Activated CD4-positive, alpha-beta memory T cell treated with anti-CD3 and anti-CD28 coated beads, Interleukin-2, amount 10 ng/mL, durations not matched to agents 7 days and 5 days (primary cell): ENCODE results near the gene ADAM22. TPM values are rescaled to one million over a fixed set of nuclear protein-coding genes. Genes with fewer than 3 reads are reported as not detected.

Experiments
- CTCF ChIA-PET: fragments of 350-600 bp; sonication (Branson Sonifier 250); formaldehyde crosslinking; loops from one replicate; lab custom pipeline; 2021; ENCODE audit warnings: antibody characterized with exemption, inconsistent platforms; lab: Charles Lee
- POLR2A ChIA-PET: fragments of 350-600 bp; sonication (Branson Sonifier 250); formaldehyde crosslinking; loops from one replicate; lab custom pipeline; 2021; ENCODE audit warnings: antibody characterized with exemption; lab: Charles Lee
- DNase-seq: peaks from one replicate; pipeline ENCODE4 v3.0.0-alpha.2; 2020
- H3K27ac Mint-ChIP-seq: one replicate; pipeline ENCODE4 v1.8.0; 2021; ENCODE audit warnings: mild to moderate bottlenecking, mixed read lengths
- H3K27me3 Mint-ChIP-seq: one replicate; pipeline ENCODE4 v1.8.0; 2021; ENCODE audit warnings: mixed read lengths
- H3K36me3 Mint-ChIP-seq: one replicate; pipeline ENCODE4 v1.8.0; 2021; ENCODE audit warnings: low read depth, mixed read lengths
- H3K4me1 Mint-ChIP-seq: one replicate; pipeline ENCODE4 v1.8.0; 2021; ENCODE audit warnings: mixed read lengths
- H3K4me3 Mint-ChIP-seq: one replicate; pipeline ENCODE4 v1.8.0; 2021; ENCODE audit warnings: mild to moderate bottlenecking, mixed read lengths
- H3K9me3 Mint-ChIP-seq: one replicate; pipeline ENCODE4 v1.8.0; 2021; ENCODE audit warnings: mixed read lengths
- total RNA-seq, 2 experiments: library from RNA; stranded (reverse); gene quantifications; one replicate each; pipeline ENCODE4 v1.2.3, GENCODE V29; 2021

Gene ADAM22
- total RNA-seq, 2 experiments from 2014 or later: 1.1 to 1.5 TPM

DNA sequence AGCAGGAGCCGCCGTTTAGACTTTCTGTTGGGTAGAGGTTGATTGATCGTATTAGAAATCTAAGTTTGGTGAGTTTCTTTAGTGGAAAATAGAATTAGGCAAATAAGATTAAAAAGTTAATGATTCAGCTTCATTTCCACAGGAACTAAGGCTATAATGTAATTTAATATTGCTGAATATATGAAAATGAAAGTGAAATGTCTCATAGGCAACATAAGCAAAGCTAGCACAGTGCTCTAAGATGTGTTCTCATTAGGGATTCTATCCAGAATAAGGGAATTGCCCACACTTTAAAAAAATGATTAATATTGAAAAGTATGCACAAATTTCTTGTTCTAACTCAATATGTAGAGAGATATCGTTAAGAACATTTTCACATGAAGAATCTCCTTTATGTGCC, 238.8 kb downstream of the ADAM22 start:
- ChIA-PET POLR2A (no interaction called here), CTCF (no interaction called here)
- H3K9me3 Mint-ChIP-seq: no peaks in the 10 kb centered on the region
- no peak overlapping the region for H3K4me3 Mint-ChIP-seq
- H3K27ac Mint-ChIP-seq: no peak overlapping the region
- H3K27me3 Mint-ChIP-seq: no peaks in the 10 kb centered on the region
- H3K4me1 Mint-ChIP-seq: no peaks in the 10 kb centered on the region
- no peaks in the 10 kb centered on the region for H3K36me3 Mint-ChIP-seq
- DNase-seq: no peak

DNA sequence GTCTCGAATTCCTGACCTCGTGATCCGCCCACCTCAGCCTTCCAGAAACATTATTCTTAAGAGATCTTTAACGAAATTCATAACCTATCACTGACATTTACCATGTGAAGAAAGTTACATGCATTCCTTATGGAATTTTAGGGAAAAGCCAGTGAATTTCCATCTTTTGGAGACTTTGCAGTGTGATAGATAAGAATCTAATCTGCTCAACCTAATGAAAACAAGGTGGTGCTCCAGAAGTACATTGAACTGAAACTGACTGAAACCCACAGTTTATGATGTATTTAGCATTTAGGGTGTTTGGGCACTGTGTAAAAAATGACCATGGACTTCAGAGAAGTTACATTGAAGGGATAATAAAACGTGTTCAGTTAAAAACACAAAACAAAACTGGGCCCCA, 242.1 kb downstream of the ADAM22 start:
- no peak overlapping the region for H3K4me3 Mint-ChIP-seq
- no peaks in the 10 kb centered on the region for H3K4me1 Mint-ChIP-seq
- CTCF ChIA-PET: no interaction called here
- POLR2A ChIA-PET: no interaction called here
- H3K9me3 Mint-ChIP-seq: no peaks in the 10 kb centered on the region
- no peaks in the 10 kb centered on the region for H3K27me3 Mint-ChIP-seq
- H3K27ac Mint-ChIP-seq: no peak overlapping the region
- no peaks in the 10 kb centered on the region for H3K36me3 Mint-ChIP-seq
- no peak for DNase-seq

DNA sequence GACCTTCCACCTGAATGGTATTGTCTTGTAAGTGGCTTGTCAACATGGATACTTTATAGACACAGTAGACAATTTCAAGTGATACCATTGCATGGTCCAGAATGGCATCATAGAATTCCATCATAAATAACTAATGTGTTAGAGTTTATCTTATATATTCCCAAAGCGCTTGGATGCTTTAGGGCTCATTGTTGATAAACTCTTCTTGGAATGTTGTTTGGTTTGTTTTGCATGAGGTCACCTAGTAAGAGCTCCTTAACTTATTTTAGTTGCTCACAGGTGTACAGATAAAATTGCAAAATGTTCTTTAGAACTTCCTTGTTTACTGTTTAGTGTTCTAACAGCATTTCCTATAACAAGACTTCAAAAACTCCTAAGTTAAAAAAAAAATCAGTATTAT, 249.0 kb downstream of the ADAM22 start:
- Mint-ChIP-seq H3K27ac (no peak overlapping the region), H3K27me3 (no peaks in the 10 kb centered on the region), H3K9me3 (no peaks in the 10 kb centered on the region), H3K4me1 (peaks cover 4% of the 10 kb centered on the region), H3K4me3 (no peak overlapping the region), H3K36me3 (no peaks in the 10 kb centered on the region)
- POLR2A ChIA-PET: no interaction called here
- CTCF ChIA-PET: no interaction called here
- DNase-seq: no peak

GRCh38 chr7:88184848-88185304, 250.8 kb downstream of the ADAM22 start:
- Mint-ChIP-seq H3K27me3 (no peaks in the 10 kb centered on the region), H3K4me3 (no peak overlapping the region), H3K9me3 (no peaks in the 10 kb centered on the region), H3K27ac (no peak overlapping the region), H3K4me1 (peaks cover 4% of the 10 kb centered on the region), H3K36me3 (no peaks in the 10 kb centered on the region)
- CTCF ChIA-PET: no interaction called here
- peak; percentile 21 for DNase-seq
- POLR2A ChIA-PET: no interaction called here

DNA sequence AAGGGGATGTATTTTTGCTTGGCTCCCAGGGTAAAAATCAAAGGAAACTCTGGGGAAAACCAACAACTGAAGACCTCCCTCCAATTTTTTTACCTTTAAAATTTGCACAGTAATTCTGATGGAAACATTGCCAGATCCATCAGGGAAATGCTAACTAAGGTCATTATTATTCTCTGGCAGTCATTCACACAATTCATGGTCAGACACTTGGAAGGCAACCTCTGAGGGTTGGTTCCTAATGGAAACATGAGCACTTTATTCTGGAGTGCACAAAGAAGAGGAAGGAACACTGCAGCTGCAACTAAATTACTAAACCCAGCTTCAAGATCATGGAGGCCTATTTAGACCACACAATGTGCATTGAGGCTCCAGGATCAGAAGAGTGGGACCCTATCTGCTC, 251.6 kb downstream of the ADAM22 start:
- Mint-ChIP-seq H3K4me1 (peaks cover 4% of the 10 kb centered on the region), H3K4me3 (no peak overlapping the region), H3K36me3 (no peaks in the 10 kb centered on the region), H3K9me3 (no peaks in the 10 kb centered on the region), H3K27ac (no peak overlapping the region), H3K27me3 (no peaks in the 10 kb centered on the region)
- no peak for DNase-seq
- CTCF ChIA-PET: no interaction called here
- POLR2A ChIA-PET: no interaction called here

- DNase-seq: no peak
- Mint-ChIP-seq H3K9me3 (no peaks in the 10 kb centered on the region), H3K36me3 (no peaks in the 10 kb centered on the region), H3K27ac (no peak overlapping the region), H3K27me3 (no peaks in the 10 kb centered on the region), H3K4me3 (no peak overlapping the region), H3K4me1 (no peaks in the 10 kb centered on the region)
- ChIA-PET POLR2A (no interaction called here), CTCF (no interaction called here)
Observed at GRCh38 chr7:88191911-88192310, 257.9 kb downstream of the ADAM22 start.

DNA sequence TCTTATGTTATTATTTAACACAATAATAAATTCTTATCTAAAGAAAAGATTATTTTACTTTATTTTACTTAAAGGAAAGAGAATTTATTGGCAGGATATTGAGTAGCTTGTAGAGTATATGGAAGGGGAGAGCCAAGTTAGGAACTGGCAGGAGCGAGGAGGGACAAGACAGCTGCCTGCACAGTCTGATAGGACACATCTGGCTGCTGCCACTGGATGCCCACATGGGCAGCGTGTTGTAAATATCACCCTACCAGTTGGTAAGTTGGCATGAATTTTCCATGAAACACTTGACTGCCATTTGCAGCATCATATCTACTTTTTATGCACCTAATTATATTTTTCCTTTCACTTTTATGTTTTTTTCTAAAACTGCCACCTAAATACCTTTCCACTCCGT, 266.2 kb downstream of the ADAM22 start:
- Mint-ChIP-seq H3K4me3 (no peak overlapping the region), H3K36me3 (peaks cover 22% of the 10 kb centered on the region), H3K4me1 (peaks cover 7% of the 10 kb centered on the region), H3K27ac (no peak overlapping the region), H3K9me3 (no peaks in the 10 kb centered on the region), H3K27me3 (no peaks in the 10 kb centered on the region)
- ChIA-PET CTCF (no interaction called here), POLR2A (no interaction called here)
- no peak for DNase-seq

- Mint-ChIP-seq H3K27ac (no peak overlapping the region), H3K27me3 (no peaks in the 10 kb centered on the region), H3K9me3 (no peaks in the 10 kb centered on the region), H3K36me3 (peaks cover 27% of the 10 kb centered on the region), H3K4me1 (peaks cover 7% of the 10 kb centered on the region), H3K4me3 (no peak overlapping the region)
- ChIA-PET CTCF (no interaction called here), POLR2A (no interaction called here)
- DNase-seq: no peak
Observed at GRCh38 chr7:88200789-88201188, 266.7 kb downstream of the ADAM22 start.

DNA sequence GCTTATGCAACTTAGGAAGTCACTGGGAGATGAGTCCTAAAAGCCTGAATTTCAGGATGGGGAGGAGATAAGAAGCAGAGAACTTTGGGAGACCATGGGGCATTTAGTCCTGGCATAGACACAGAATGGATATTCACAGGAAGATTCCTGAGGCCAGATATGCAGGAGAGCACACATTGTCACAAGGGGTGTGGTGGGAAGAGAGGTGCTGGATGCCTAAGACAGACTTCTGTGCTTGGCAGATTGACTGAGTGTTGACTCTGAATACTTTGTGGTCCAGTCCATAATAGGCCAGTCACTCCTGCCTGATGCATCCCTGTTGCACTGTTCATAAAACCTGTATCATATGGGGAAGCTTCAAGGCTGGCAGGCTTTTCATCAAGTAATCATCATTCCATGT, 267.3 kb downstream of the ADAM22 start:
- no peaks in the 10 kb centered on the region for H3K9me3 Mint-ChIP-seq
- DNase-seq: no peak
- H3K36me3 Mint-ChIP-seq: peaks cover 32% of the 10 kb centered on the region
- H3K4me3 Mint-ChIP-seq: no peak overlapping the region
- CTCF ChIA-PET: no interaction called here
- POLR2A ChIA-PET: interaction anchor here (2.1 kb wide), 1 partner anchor 20 kb away, joined by 6 read pairs; no protein-coding TSS in a partner anchor
- no peak overlapping the region for H3K27ac Mint-ChIP-seq
- no peaks in the 10 kb centered on the region for H3K27me3 Mint-ChIP-seq
- peaks cover 7% of the 10 kb centered on the region for H3K4me1 Mint-ChIP-seq

GRCh38 chr7:88202278-88202677, 268.2 kb downstream of the ADAM22 start:
- Mint-ChIP-seq H3K4me3 (no peak overlapping the region), H3K4me1 (peaks cover 9% of the 10 kb centered on the region), H3K9me3 (no peaks in the 10 kb centered on the region), H3K36me3 (peaks cover 40% of the 10 kb centered on the region), H3K27ac (no peak overlapping the region), H3K27me3 (no peaks in the 10 kb centered on the region)
- no peak for DNase-seq
- ChIA-PET POLR2A (interaction anchor here (2.1 kb wide), 1 partner anchor 19 kb away, joined by 6 read pairs; no protein-coding TSS in a partner anchor), CTCF (no interaction called here)

DNA sequence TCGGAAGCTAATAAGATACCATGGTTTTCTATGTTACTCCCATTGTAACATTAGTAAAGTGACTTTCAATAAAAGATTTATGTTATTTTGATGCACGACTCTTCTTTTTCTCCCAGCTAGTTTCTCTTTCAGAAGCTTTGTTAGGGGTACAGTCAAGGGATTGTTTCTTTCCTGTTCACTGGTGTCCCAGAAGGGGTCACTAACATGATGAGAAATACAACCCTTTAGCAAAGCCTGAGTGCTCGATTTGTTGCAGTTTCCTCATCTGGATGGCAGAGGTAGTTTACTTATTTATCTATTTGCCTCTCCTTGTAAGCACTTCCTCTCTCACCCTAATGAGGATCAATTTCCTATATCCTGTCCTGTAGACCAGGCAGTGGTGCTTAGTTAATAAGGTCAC, 268.7 kb downstream of the ADAM22 start:
- ChIA-PET CTCF (no interaction called here), POLR2A (interaction anchor here (2.1 kb wide), 1 partner anchor 18 kb away, joined by 6 read pairs; no protein-coding TSS in a partner anchor)
- no peak overlapping the region for H3K4me3 Mint-ChIP-seq
- H3K36me3 Mint-ChIP-seq: peaks cover 45% of the 10 kb centered on the region
- H3K27ac Mint-ChIP-seq: no peak overlapping the region
- H3K4me1 Mint-ChIP-seq: peaks cover 9% of the 10 kb centered on the region
- no peak for DNase-seq
- no peaks in the 10 kb centered on the region for H3K27me3 Mint-ChIP-seq
- H3K9me3 Mint-ChIP-seq: no peaks in the 10 kb centered on the region

DNA sequence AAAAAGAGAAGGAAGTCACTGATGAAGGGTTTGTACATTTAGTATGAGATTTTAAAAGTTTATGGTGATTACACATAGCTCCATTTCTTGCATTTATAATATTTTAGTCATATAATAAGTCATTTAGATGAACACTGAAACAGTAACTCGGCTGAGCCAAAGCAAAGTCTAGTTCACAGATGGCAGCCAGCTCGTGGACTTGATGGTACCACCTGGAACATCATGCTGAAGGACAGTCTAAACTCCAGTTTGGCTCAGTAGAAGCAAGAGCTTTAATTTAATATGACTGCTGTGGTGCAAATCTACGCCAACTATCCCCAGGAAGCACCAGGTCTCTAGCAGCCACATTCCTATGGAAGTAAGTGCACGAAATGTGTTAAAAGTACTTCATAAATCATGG, 269.4 kb downstream of the ADAM22 start:
- no peak for DNase-seq
- CTCF ChIA-PET: no interaction called here
- POLR2A ChIA-PET: interaction anchor here (0.7 to 2.1 kb wide), 2 partner anchors 9 to 18 kb away, joined by 3 to 6 read pairs; no protein-coding TSS in a partner anchor
- Mint-ChIP-seq H3K27ac (no peak overlapping the region), H3K4me3 (no peak overlapping the region), H3K36me3 (peaks cover 49% of the 10 kb centered on the region), H3K9me3 (no peaks in the 10 kb centered on the region), H3K4me1 (peaks cover 9% of the 10 kb centered on the region), H3K27me3 (no peaks in the 10 kb centered on the region)

DNA sequence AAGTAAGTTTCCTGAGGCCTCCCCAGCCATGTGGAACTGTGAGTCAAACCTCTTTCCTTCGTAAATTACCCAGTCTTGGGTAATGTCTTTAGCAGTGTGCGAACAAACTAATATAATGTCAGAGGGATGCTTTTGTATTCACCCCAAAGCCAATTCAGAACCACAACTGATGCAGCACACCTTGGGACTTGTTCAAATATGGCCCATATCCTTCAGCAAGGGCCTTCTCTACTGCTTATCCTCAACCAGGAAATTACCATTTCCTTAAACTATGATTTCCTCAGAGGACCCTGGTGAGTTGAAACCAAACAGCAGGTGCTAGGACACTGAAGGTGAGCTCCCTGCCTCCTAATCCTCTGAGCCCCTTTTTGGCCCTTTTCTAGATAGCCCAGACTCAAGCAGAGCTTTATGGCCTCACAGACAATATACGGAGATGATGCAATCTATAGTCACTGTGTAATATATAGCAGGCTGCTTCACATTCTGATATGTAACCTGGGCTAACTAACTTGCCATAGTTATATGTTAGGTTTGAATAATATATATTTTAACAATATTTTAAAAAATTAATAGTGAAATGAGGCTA, 270.6 kb downstream of the ADAM22 start:
- no peaks in the 10 kb centered on the region for H3K9me3 Mint-ChIP-seq
- peaks cover 60% of the 10 kb centered on the region for H3K36me3 Mint-ChIP-seq
- no peak for DNase-seq
- H3K4me1 Mint-ChIP-seq: peaks cover 9% of the 10 kb centered on the region
- POLR2A ChIA-PET: interaction anchor here (1.8 to 3.1 kb wide), 2 partner anchors 13 to 16 kb away, joined by 5 to 10 read pairs; no protein-coding TSS in a partner anchor
- H3K27me3 Mint-ChIP-seq: no peaks in the 10 kb centered on the region
- CTCF ChIA-PET: no interaction called here
- H3K4me3 Mint-ChIP-seq: no peak overlapping the region
- peak overlapping the region; percentile 47 for H3K27ac Mint-ChIP-seq

DNA sequence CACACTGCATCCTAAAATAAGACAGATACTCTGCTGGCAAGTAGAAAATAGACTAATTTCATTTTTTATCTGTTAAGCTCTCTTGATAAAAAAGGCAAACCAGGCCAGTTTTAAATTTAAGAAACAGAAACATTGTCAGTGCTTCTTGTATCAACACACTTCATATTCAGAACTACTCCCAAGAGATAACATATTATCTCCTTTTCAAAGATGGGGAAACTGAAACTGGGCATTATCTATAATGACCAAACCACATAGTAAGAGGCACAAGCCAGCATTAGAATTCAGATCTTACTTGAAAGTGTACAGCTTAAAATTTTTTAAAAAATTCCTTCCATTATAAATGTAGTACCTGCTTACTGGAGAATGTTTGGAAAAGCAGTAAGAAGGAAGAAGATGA, 271.1 kb downstream of the ADAM22 start:
- CTCF ChIA-PET: no interaction called here
- Mint-ChIP-seq H3K4me3 (no peak overlapping the region), H3K27ac (no peak overlapping the region), H3K27me3 (no peaks in the 10 kb centered on the region), H3K4me1 (peaks cover 9% of the 10 kb centered on the region), H3K36me3 (peaks cover 65% of the 10 kb centered on the region), H3K9me3 (no peaks in the 10 kb centered on the region)
- DNase-seq: no peak
- POLR2A ChIA-PET: interaction anchor here (1.8 to 3.1 kb wide), 2 partner anchors 13 to 16 kb away, joined by 5 to 10 read pairs; no protein-coding TSS in a partner anchor
